ENCODE data around the gene RRAS. TPM values are rescaled to one million over a fixed set of nuclear protein-coding genes. Genes with fewer than 3 reads are reported as not detected.

The RRAS gene
- 78.0 to 135 TPM (median 125 TPM) in 5 replicates for total RNA-seq (2022; extraction: Qiagen RNA extraction; ENCODE audit: low read depth)

GRCh38 chr19:49640113-49640898, at the start of gene RRAS:
Gene RRAS (minus strand): TSS chr19:49640143. CDS start chr19:49640098, 45 bp downstream.

DNA sequence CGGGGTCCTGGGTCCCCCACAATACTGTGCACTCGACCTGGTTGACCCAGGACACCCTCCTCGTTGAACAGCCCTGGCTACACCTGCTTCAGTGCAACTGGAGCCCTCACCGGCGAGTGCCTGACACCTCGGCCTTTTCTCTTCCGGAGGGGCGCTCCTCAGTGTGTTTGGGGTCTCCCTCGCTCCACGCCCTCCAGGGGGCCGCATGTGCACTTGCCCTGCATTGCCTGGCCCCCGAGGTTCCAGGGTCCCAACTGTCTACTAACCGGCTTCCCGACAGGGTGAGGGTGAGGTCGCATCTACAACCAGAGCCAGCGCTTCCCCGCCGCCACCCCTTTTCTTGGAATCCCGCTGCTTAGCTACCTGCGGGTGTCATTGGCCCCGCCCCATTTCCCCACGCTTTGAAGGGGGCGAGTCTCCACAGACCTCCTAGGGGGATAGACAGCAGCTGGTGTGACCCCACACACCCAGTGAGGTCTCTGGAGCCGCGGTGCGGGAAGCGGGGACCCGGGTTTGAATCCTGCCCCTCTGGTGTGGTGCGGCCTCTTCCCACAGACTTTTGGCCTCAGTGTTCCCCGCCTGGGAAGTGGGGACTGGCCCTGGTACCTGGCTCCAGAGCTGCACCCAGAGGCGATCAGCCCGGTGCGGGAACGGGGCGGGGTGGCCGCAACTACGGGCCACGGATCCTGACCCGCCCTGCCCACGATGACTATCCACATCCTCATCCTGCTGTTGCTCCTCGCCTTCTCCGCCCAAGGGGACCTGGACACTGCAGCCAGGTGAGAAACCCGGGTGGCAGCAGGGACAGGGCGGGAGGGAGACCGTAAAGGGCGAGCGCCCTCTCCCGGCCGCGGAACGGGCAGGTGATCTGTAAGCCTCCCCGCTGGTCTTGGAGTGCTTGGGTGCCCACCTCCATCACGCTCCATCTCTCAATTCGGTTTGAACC, 49.5 kb upstream of the RRAS start, which contains the start of gene ADM5:
Gene ADM5, plus strand, starts transcription at position 462 of the 946 bp plus-strand sequence. Its CDS starts 244 bp downstream, at position 706.

GRCh38 chr19:49677231-49677900, 37.4 kb upstream of the RRAS start, which contains the start of gene PRMT1:
Gene PRMT1 (plus strand): TSS chr19:49677271. CDS start chr19:49677281, 10 bp downstream.

DNA sequence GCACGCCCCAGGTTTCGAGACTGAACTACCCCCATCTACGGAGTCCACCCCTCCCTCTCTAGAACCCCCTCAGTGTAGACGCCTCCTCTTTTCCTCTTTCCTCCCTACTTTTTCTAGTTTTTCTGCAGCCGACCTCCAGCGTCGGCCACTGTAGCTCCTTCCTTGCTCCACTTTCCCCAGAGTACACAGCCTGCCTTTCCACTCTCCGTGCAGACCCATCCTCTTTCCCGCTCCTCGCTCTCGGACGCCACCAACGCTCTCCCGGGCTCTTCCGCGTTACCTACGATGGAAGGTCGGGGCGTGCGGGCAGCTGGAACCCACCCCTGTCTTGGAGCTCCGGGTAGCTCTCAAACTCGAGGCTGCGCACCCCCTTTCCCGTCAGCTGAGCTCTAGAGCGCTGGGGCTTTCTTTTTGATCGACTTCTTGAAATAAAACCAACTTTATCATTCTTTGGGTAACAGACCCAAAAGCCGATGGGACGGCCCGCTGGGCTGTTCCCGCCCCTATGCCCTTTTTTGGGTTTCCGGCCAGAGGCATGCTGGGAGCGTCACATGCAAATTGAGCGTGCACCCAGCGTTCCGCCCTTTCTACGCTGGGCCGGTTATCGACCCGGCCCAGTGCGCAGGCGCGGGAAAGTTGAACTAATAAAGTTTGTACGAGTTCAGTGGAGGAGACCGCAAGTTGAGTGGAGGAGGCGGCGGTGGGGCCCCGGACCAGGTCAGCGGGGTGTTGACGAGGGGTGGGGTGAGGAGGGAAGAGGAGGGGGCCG, 25.6 kb upstream of the RRAS start, which contains the start of the genes BCL2L12 and IRF3:
Gene BCL2L12, plus strand, starts transcription at position 583 of the 769 bp plus-strand sequence. CDS start 760 bp downstream, outside the sequence.
Gene IRF3, minus strand, starts transcription at position 507 of the 769 bp plus-strand sequence. CDS start 1,019 bp downstream, outside the sequence.

DNA sequence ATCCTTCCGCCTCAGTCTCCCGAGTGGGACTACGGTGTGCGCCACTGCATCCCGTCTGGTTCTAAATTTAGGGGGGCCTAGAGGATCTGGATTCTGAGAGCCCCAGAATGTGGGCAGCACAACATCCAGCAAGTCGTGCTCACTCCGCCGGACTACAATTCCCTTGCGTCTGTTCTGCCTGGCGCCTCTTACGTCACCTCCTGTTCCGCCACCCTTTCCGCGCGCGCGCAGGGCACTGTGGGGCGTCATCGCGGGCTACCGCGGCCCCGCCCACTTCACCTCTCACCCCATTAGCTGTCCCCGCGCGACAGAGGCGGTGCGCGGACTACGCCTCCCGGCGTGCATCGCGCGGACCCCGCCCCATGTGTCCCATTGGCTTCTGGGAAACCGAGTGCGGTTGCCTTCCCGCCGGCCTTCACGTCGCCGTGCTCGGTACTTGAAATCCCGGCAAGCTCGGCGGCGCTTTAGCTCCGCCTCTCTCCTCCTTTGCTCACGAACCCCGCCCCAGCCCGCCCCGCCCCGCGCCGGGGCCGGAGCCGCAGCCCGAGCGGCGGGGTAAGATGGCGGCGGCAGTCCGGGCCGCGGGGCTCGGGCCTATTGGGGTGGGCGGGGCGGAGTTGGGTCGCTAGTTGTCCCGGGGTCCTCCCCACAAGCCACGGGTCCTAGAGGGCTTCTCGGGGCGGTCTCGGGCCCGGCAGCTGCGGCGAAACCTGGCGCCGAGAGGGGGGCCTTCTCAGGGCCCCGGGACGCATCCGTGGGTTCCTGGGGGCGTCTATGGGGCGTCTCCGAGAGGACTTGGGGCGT, 1.9 kb upstream of the RRAS start, which contains the start of gene SCAF1:
Gene SCAF1, plus strand, starts transcription at position 522 of the 804 bp plus-strand sequence. CDS start 2,818 bp downstream, outside the sequence.

DNA sequence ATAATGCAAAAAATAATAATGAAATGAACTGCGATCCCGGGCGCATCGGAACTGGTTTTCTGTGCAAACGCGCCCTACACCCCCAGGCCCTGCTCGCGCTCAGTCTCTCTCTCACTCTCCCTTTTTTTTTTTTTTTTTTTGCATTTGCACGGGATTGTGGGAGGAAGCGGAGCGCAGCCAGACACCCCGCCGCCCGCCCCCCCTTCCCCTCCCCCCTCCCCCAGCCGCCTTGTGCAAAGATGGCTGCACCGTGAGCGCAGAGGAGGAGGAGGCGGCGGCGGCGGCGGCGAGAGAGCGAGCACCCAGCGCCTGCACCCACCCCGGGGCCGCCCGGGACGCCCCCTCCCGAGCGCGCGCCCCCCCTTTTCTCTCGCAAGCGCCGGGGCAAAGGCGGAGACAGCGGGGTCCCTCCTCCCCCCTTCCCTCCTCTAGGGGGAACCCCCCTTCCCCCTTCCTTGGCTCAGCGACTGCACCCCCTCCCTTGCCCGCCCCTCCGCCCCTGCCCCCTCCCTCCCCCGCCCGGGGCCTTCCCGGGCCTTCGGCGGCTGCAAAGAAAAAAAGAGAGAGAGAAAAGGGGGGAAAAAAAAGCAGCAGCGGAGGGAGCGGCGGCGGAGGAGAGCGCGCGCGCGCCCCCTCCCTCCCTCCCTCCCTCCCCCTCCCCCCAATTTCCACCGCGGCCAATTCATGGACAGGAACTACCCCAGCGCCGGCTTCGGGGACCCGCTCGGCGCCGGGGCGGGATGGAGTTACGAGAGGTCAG, 48.8 kb downstream of the RRAS start, which contains the start of gene PRR12:
Gene PRR12, plus strand, starts transcription at position 212 of the 760 bp plus-strand sequence. Its CDS starts 473 bp downstream, at position 685.

Other genes with a start within 250 kb of the RRAS start
- gene PTH2, start 216.7 kb downstream of the RRAS start, total RNA-seq (2022; extraction: Qiagen RNA extraction; ENCODE audit: low read depth) = not detected in 5 replicates
- 0.22 to 0.31 TPM (median 0.26 TPM) in 4 of 5 replicates, not detected in the other for gene GFY, start 214.8 kb downstream of the RRAS start, total RNA-seq (2022; extraction: Qiagen RNA extraction; ENCODE audit: low read depth)
- 0.58 to 0.68 TPM (median 0.62 TPM) in 5 replicates for gene SLC17A7, start 198.6 kb downstream of the RRAS start, total RNA-seq (2022; extraction: Qiagen RNA extraction; ENCODE audit: low read depth)
- gene PIH1D1, start 188.3 kb downstream of the RRAS start, total RNA-seq (2022; extraction: Qiagen RNA extraction; ENCODE audit: low read depth) = 92.8 to 102 TPM (median 100 TPM) in 5 replicates
- gene ALDH16A1, start 186.9 kb downstream of the RRAS start, total RNA-seq (2022; extraction: Qiagen RNA extraction; ENCODE audit: low read depth) = 18.2 to 27.7 TPM (median 23.6 TPM) in 5 replicates
- gene FLT3LG, start 165.9 kb downstream of the RRAS start, total RNA-seq (2022; extraction: Qiagen RNA extraction; ENCODE audit: low read depth) = 1.3 to 1.7 TPM (median 1.3 TPM) in 5 replicates
- 3,996 to 4,378 TPM (median 4,082 TPM) in 5 replicates for gene RPL13A, start 152.5 kb downstream of the RRAS start, total RNA-seq (2022; extraction: Qiagen RNA extraction; ENCODE audit: low read depth)
- gene RPS11, start 143.7 kb downstream of the RRAS start, total RNA-seq (2022; extraction: Qiagen RNA extraction; ENCODE audit: low read depth) = 3,847 to 4,288 TPM (median 4,148 TPM) in 5 replicates
- 22.9 to 31.3 TPM (median 28.2 TPM) in 5 replicates for gene FCGRT, start 127.5 kb downstream of the RRAS start, total RNA-seq (2022; extraction: Qiagen RNA extraction; ENCODE audit: low read depth)
- gene RCN3, start 112.1 kb downstream of the RRAS start, total RNA-seq (2022; extraction: Qiagen RNA extraction; ENCODE audit: low read depth) = 1.1 to 2.4 TPM (median 2.2 TPM) in 5 replicates
- 81.8 to 113 TPM (median 104 TPM) in 5 replicates for gene NOSIP, start 59.6 kb downstream of the RRAS start, total RNA-seq (2022; extraction: Qiagen RNA extraction; ENCODE audit: low read depth)
- 0.64 to 0.93 TPM (median 0.73 TPM) in 5 replicates for gene PRRG2, start 58.8 kb downstream of the RRAS start, total RNA-seq (2022; extraction: Qiagen RNA extraction; ENCODE audit: low read depth)
- gene PRR12, start 49.0 kb downstream of the RRAS start, total RNA-seq (2022; extraction: Qiagen RNA extraction; ENCODE audit: low read depth) = 26.3 to 33.5 TPM (median 29.6 TPM) in 5 replicates
- 45.8 to 71.4 TPM (median 69.7 TPM) in 5 replicates for gene SCAF1, start 2.1 kb upstream of the RRAS start, total RNA-seq (2022; extraction: Qiagen RNA extraction; ENCODE audit: low read depth)
- 90.0 to 124 TPM (median 114 TPM) in 5 replicates for gene IRF3, start 25.7 kb upstream of the RRAS start, total RNA-seq (2022; extraction: Qiagen RNA extraction; ENCODE audit: low read depth)
- gene BCL2L12, start 25.8 kb upstream of the RRAS start, total RNA-seq (2022; extraction: Qiagen RNA extraction; ENCODE audit: low read depth) = 53.6 to 76.6 TPM (median 68.8 TPM) in 5 replicates
- 399 to 454 TPM (median 422 TPM) in 5 replicates for gene PRMT1, start 37.1 kb upstream of the RRAS start, total RNA-seq (2022; extraction: Qiagen RNA extraction; ENCODE audit: low read depth)
- 3.9 to 7.0 TPM (median 6.8 TPM) in 5 replicates for gene ADM5, start 49.5 kb upstream of the RRAS start, total RNA-seq (2022; extraction: Qiagen RNA extraction; ENCODE audit: low read depth)
- 13.3 to 15.1 TPM (median 13.5 TPM) in 5 replicates for gene CPT1C, start 51.0 kb upstream of the RRAS start, total RNA-seq (2022; extraction: Qiagen RNA extraction; ENCODE audit: low read depth)
- gene TSKS, start 123.2 kb upstream of the RRAS start, total RNA-seq (2022; extraction: Qiagen RNA extraction; ENCODE audit: low read depth) = not detected in 5 replicates
- gene AP2A1, start 126.9 kb upstream of the RRAS start, total RNA-seq (2022; extraction: Qiagen RNA extraction; ENCODE audit: low read depth) = 46.0 to 56.6 TPM (median 51.1 TPM) in 5 replicates
- gene FUZ, start 173.1 kb upstream of the RRAS start, total RNA-seq (2022; extraction: Qiagen RNA extraction; ENCODE audit: low read depth) = 13.7 to 16.0 TPM (median 15.2 TPM) in 5 replicates
- 46.9 to 68.9 TPM (median 60.0 TPM) in 5 replicates for gene MED25, start 178.1 kb upstream of the RRAS start, total RNA-seq (2022; extraction: Qiagen RNA extraction; ENCODE audit: low read depth)
- 109 to 159 TPM (median 143 TPM) in 5 replicates for gene PTOV1, start 211.0 kb upstream of the RRAS start, total RNA-seq (2022; extraction: Qiagen RNA extraction; ENCODE audit: low read depth)
- 45.9 to 63.6 TPM (median 50.4 TPM) in 5 replicates for gene PNKP, start 227.4 kb upstream of the RRAS start, total RNA-seq (2022; extraction: Qiagen RNA extraction; ENCODE audit: low read depth)
- 70.9 to 125 TPM (median 113 TPM) in 5 replicates for gene AKT1S1, start 237.2 kb upstream of the RRAS start, total RNA-seq (2022; extraction: Qiagen RNA extraction; ENCODE audit: low read depth)
- gene TBC1D17, start 237.6 kb upstream of the RRAS start, total RNA-seq (2022; extraction: Qiagen RNA extraction; ENCODE audit: low read depth) = 21.2 to 24.9 TPM (median 24.4 TPM) in 5 replicates